Stimulated activated CD8-positive, alpha-beta memory T cell treated with anti-CD3 and anti-CD28 coated beads, Interleukin-7, amount 100 ng/mL, for 1 hour (primary cell): ENCODE measurements around the gene POGLUT2.

Experiments used
- DNase-seq, 2 donors: peaks; one replicate each; pipeline ENCODE4 v3.0.0-alpha.2; 2020; ENCODE audit warnings: low read depth in 2 of 2

The POGLUT2 gene

DNA sequence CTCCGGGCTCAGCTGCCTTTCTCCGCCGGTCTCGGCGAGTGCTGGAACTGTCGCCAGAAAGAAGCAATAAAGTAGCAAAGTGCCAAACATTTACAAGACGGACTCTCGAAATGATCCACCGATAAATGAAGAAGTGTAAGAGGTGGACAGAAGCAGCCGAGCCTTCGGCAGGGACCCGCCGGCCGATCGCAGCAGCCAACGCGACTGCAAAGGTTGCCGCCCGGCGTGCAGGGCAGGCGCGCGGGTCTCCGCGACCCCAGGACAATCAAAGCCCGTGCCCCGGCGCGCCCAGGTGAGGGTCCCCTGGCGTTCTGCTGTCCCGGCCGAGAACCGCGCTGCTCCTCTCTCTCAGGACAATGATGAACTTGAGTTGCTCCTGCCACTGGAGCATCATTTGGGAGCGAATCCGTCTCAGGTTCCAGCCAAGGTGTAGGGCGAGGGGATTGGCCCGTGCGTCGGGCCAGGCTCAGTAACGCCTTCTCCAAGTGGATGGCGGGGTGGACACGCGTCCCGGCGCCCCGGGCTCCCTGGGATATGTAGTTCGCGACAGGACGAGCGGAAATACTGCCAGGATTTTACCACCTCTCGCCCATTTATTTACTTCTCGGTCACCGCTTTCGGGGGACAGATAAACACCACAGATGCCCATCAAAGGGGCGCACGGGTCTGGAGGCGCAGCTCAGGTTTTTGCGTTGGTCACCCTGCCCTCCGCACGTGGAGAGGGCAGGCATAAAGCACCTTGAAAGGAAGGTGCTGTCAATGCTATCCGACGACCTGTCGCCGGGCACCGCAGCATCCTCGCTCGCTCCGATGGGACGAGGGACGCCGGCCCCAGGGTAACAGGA is at the start of gene POGLUT2, which contains the start of gene BIVM:
Gene POGLUT2 (minus strand): TSS at position 396 of the 845 bp plus-strand sequence. CDS start 306 bp downstream, at position 90.
Gene BIVM (plus strand): TSS at position 539 of the 845 bp plus-strand sequence. CDS start 8,149 bp downstream, outside the sequence.
- DNase-seq, result peak; percentile 32 to 38

DNA sequence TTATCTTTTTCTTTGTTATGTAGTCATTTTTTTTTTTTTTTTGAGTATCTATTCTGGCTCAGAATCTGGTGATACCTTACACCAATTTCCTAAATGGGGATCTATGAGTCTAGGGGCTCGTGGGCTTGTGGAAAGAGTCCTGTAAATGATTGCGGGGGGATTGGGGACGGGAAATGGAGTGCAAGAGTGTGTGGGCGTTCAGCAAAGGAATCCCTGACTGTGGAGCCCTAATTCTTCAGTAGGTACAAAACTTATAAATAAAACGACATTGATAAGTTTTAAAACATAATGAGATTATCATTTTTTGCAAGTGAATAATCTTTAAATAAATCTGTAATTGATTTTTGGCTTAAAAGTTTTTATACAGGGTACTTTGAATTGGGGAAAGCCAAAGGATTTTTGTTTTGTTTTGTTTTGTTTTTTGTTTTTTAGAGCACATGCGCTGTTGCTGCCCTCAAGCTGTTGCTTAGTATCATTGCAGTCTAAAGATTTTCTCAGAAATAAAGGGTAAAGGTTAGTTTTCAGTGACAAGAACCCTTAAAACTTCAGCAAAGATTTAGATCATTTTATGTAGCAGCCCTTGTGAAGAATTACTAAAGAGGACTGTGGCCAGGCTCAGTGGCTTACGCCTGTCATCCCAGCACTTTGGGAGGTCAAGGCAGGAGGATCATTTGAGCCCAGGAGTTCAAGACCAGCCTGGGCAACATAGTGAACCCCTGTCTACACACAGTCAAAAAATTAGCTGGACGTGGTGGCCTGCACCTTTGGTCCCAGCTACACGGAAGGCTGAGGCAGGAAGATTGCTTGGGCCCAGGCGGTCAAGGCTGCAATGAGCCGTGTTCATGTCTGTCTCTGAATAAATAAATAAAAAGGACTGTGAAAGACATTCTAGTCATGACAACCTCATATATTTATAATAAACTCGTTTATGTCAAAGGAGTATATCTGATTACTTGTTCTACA is 48.8 kb upstream of the POGLUT2 start:
- DNase-seq, result no peak

DNA sequence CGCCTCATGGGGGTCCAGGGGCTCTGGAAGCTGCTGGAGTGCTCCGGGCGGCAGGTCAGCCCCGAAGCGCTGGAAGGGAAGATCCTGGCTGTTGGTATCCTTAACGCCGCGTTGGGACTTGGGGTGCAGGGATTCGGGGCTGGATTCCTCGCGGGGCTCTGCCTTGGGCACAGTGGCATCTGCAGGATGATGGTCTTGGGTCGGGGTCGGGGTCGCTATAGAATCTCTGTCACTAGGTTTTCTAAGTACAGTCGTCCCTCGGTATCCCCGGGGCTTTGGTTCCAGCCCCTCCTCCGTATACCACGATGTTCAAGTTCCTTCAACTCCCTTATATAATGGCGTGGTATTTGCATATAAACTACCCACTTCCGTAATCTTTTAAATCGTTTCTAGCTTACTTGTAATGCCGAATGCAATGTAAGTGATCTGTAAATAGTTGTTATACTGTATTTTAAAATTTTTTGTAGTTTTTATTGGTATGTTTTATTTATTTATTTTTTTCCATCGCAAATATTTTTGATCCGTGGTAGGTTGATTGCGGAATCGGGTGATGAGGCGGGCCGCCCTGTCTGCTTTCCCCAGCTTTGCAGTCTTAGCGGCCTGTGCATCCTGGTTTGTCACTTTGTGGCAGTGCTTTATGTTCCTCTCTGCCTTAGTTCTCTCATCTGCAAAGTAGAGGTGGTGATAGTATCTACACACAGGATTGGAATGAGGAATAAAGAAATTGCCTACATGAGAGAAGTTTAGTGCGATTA is 47.7 kb upstream of the POGLUT2 start:
- peak in 1 of 2 donors; percentile 5 for DNase-seq

DNA sequence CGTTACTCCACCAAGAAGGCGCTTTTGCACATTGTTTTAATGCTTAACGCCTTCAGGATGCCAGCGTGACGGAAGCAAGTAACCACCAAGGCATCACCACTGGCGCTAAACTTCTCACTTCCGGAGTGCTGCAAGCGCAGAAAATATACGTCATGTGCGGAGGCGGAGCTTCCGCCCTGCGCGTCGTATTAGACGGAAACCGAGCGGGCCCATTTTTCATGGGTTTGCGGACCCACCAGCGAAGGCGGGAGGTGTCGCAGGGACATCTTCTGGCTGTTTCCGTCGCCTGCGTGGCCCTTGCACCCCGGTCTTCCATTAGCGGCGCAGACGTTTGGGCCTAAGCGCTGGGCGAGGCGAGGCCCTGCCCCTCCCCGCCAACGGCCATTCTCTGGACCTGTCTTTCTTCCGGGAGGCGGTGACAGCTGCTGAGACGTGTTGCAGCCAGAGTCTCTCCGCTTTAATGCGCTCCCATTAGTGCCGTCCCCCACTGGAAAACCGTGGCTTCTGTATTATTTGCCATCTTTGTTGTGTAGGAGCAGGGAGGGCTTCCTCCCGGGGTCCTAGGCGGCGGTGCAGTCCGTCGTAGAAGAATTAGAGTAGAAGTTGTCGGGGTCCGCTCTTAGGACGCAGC is 47.0 kb upstream of the POGLUT2 start, which contains the start of gene ERCC5:
Gene ERCC5 (plus strand): TSS at position 403 of the 631 bp plus-strand sequence. CDS start 235 bp downstream, outside the sequence.
- DNase-seq, result peak; percentile 93 to 94

DNA sequence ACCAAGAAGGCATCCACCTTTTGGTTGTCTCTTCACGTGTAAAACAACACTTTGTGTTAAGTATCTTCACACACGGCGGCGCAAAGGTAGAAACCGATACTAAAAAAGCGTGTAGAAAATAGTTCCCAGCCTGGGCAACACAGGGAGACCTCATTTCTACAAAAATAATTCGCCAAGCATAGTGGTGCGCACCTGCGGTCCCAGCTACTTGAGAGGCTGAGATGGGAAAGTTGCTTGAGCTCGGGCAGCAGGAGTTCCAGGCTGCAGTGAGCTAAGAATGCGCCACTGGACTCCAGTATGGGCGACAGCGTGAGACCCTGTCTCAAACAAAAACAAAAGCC is 46.5 kb upstream of the POGLUT2 start:
- no peak for DNase-seq

DNA sequence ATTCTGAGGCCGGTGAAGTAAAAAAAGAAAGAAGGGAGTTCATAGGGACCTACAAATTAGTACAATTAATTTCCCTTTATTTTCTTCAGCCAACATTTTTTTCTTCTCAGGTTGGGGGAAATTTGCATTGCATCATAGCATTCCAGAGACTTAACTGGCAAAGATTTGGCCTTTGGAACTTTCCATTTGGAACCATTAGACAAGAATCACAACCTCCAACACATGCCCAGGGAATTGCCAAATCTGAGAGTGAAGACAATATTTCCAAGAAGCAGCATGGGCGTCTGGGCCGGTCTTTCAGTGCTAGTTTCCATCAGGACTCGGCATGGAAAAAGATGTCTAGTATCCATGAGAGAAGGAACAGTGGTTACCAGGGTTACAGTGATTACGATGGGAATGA is 40.7 kb upstream of the POGLUT2 start:
- DNase-seq, result no peak

DNA sequence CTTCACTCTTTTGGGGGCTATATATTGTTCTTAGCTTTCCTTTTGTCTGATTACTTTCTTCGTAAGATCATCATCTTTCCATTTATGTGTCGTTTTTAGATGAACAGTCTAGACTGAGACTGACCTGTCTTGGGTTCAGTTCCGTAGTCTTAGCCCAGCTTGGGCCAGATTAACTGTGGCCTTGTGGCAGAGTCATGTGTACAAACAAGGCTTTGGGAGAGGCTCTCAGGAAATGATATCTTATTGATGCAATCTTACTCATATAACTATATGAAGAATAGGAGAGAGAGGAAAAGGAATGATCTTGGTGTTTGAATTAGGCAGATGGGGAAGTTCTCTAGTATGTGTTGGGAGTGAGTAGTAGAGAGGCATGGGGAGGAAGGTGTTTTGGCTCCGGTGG is 40.2 kb upstream of the POGLUT2 start:
- DNase-seq, result no peak

DNA sequence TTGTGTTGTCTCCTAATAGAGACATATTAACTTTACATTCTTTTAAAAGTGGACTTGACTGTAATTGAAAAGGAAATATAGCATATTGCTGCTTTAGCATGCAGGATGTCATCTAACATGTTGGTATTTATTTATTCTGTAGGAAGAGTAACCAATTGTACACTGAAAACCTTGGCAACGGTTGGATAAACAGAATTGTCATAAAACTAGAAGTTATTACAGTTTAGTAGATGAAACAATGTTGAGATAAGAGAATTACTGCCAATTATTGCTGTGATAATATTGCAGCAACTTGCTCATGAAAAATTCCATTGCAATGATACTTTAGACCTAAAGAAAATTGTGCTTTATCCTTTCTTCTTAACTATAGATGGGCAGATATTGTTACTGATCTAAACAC is 39.5 kb upstream of the POGLUT2 start:
- DNase-seq, result no peak

DNA sequence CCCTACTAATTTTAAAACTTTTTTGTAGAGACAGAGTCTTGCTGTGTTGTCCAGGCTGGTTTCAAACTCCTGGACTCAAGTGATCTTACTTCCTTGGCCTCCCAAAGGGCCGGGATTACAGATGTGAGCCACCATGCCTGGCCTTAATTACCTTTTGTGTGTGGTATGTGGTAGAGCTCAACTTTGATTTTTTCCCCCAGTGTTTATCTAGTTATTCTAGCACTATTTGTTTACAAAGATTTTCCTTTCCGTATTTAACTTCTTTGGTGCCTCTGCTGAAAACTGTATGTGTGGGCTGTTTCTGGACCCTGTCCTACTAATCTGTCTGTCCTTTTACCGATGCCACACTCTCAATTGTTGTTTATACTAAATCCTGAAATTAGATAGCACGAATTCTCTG is 37.7 kb upstream of the POGLUT2 start:
- DNase-seq, result no peak

DNA sequence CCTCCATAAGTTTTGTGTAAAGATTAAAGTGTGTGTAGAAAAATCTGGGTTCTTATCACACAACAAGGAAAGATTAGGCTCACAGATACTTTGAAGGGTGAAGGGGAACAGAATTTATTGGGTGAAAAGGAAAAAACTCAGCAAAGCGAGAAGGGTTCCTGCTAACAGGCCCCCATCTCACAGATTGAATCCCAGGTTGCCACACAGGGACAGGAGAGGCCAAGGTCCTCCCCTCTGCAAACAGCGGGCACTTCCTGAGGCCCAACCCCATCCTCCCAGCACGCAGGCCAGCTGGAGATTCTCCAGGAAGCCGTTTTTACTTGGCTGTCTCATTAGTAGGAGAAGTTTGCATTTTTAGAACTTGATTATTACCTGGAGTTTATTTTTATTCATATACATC is 31.9 kb upstream of the POGLUT2 start:
- no peak for DNase-seq

DNA sequence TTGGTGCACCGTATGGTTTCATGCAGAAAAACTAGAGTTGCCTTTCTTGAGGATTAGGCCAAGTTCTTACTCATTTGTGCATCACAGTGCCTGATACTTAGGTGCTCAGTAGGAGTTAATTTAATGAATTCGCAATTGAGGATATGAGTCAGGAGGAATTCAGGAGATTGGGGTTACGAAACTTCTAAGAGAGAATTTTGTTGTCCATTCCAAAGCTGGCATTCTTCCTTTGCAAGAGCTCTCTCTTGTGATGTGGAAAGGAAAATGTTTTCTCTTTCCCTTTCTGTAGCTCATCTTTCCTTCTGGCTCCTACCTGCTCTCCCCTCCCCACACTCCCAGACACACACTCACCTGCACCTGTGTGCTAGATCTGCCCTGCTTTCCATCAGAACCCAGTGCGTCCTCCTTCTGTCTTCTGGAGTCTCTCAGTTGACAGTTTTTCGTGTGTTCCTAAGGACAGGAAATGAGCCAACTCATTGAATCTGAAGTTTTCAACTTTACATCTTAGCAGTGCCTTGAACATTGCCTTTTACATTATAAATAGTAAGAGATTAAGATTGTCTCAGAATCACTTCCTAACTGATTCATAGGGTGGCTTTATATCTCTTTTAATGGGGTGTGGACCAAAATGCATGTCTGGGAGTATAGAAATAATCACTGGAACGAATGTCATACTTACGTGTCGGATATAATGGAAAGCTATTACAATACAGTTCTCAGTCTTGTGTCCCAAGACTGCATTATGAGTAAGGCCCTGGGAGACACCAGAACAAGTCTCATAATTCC is 27.3 kb upstream of the POGLUT2 start:
- no peak for DNase-seq

DNA sequence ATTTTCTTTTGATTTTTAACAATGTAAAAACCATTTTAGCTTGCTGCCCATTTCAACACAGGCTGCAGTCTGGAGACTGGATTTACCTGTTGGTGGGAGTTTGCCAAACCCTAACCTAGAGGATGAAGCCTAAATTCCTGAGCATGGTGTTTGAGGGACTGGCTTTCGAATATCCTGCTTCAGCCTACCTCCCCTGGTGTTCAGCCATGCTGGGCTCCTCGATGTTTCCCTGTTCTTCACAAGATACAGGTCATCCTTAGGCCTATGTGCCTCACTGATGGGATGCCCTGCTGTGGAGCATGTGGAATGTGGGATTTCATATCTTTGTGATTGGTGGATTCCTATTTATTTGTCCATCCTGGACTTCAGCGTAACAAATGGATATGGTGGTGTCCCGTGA is 26.6 kb upstream of the POGLUT2 start:
- DNase-seq, result no peak

DNA sequence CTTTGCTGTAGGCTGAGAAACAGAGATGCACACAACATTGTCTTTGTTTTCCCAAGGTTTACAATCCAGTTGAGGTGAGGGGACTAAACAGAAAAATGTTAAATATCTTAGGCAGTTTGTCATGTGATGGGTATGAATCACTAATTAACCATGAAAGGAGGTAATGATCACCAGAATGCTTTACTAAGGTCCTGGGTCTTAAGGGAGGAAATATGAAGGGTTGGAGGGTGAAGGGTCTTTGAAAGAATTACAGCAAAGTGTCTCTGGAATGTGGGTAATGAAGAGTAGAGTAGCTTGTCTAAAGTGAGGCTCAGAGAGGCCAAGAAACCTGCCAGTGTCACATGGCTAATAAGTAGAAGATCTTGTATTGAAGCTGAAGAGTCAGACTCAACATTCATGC is 19.1 kb upstream of the POGLUT2 start:
- DNase-seq, result no peak

DNA sequence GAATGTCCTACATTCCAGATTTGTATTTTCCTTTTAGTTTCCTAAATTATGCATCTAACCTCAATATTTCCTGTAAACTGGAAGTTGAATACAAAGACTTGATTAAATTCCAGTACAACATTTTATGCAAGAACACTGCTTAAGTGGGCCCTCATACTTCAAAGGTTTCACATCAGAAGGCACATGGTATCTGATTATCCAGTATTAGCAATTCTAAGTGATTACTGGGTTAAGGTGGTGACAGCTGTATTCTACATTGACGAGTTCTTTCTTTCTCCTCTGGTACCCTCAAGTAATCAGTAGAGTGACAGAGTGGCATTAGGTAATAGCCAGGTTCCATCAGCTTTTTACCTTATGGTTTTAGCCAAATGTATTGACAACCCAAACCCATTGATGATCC is 18.5 kb upstream of the POGLUT2 start:
- DNase-seq, result no peak

DNA sequence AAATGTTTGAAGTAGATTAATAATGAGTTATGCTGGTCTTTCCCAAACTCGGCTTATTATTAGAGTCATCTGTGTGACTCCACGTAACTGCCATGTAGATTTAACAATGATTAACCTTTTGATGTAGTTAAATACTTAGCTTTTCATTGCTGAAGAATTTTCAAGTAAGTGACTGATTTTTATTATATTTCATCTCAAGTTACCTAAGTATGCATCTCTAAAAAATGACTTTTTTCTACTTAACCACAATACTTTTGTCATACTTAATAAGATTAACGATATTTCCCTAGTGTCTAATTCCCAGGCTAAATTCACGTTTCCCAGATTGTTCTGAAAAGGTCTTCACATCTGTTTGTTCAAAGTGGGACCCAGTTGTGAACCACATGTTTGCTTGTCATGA is 17.9 kb upstream of the POGLUT2 start:
- DNase-seq, result no peak

DNA sequence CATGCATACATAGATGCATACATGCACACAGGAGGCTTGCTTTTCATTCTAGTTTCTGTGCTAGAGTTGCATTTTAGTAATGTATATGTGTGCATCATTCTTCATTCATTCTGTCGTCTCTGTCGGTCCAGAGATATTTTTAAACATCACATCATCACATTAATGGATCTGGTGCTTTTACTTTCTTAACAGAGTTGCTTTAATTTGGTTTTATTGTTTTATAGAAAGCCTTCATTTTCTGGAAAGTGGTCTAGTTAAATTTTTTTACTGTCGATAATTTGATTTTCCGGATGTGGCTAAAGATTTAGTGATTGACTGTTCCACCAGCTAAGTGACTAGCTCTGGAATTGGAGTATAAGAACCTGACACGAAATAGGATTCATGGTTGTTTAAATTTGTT is 17.0 kb upstream of the POGLUT2 start:
- no peak for DNase-seq

DNA sequence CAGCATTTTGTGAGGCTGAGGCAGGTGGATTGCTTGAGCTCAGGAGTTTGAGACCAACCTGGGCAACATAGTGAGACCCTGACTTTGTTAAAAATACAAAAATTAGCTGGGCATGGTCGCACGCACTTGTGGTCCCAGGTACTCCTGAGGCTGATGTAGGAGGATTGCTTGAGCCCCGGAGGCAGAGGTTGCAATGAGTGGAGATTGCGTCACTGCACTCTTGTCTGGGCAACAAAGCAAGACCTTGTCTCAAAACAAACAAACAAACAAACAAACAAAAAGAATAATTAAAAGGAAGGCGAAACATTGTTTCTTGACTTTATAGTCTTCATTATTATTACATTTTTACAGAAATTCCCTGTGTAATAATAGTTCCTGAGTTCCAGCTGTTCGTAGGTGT is 16.0 kb upstream of the POGLUT2 start:
- no peak for DNase-seq

DNA sequence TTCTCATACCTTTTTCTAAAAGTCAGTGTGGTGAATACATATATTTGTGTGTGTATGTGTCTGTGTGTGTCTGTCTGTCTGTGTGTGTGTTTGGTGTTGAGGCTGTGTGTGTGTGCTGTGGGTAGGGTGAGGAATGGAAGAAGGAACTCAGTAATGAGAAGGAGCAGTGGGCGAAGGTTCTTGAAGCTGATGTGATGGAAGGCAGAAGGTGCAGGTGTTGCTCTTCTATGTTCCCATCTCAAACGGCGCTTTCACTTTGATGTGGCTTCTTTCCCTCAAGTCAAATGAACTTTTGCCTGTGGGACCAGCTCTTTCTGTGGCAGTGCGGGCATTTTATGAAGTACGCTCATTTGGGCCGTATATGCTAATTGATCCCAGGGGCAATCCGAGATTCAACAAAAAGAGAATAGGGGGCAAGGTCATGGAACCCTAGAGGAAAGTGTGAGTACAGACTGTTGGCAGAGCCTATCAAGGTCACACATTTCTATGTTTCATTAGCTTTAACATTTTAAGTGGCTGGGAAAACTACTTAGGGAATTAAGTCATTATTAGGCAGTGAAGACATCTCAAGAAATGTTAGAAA is 15.3 kb upstream of the POGLUT2 start:
- DNase-seq, result no peak

DNA sequence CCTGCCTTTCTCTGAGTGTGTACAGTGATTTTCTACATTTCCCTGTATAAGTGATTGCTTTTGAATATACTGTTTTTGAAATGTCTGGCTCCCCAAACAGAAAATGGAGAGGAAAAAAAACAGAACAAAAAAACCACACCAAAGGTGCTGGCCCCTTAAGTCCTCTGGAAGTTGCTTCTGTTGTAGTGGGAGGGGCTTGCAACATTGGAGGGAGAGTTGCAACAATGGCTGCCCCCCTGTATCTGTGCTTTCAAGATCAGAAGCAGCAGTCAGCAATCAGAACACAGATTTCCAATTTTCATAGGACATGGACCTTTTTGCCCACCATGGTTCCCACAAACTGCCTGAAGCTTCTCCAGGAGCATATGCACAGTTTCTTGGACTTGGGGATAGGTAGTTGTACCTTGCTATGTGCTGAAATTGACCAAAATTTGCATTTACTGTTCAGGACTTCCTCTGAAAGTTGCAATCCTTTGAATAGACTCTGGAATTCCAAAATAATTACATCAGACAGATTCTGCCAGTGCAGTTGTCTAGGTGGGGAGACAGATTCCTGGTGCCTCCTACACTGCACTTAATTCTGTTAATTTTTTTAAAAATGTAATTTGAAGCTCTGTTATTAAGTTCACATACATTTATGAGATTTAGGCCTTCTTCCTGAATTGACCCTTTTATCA is 14.0 kb upstream of the POGLUT2 start:
- no peak for DNase-seq

DNA sequence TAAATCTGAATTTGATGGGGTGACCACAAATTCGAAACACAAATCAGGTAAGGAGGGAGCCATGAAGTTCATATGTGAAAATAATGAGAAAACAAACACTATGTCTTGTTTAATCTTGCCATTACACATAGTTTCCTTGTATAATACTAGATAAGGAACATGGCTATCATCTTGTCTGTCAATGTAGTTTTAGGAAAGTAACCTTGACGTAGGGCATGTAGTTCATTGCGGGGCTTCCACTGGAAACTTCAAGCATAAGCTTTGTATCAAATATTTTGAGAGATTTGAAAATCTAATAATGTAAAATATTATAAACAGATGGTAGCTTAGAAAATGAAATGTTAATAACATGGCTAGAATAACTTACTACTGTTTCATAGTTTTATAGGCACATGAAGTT is 8.9 kb upstream of the POGLUT2 start:
- DNase-seq, result no peak
